MM.1S (cell line): ENCODE measurements around the gene QRSL1.

Experiments
- DNase-seq: peaks from one replicate; pipeline ENCODE4 v3.0.0-alpha.2; 2015
- H2AFZ ChIP-seq: fragments of 300-600 bp; sonication (generic); 2 replicates; pipeline ENCODE4 v1.6.0; 2016; ENCODE audit warnings: antibody characterized with exemption, low read length
- H3F3A ChIP-seq: fragments of 300-600 bp; sonication (generic); 2 replicates; pipeline ENCODE4 v1.6.1; 2016; ENCODE audit warnings: mild to moderate bottlenecking, antibody characterized with exemption, low read length, moderate library complexity, mixed read lengths; ENCODE audit not compliant: insufficient read depth
- H3K27ac ChIP-seq: fragments of 300-600 bp; sonication (generic); 2 replicates; pipeline ENCODE4 v1.5.1; 2016; ENCODE audit warnings: mild to moderate bottlenecking, low read length
- H3K27me3 ChIP-seq: fragments of 300-600 bp; sonication (generic); replicated peaks from 2 replicates; pipeline ENCODE4 v1.6.0; 2016; ENCODE audit warnings: low read length; ENCODE audit not compliant: insufficient read depth
- H3K36me3 ChIP-seq: fragments of 300-600 bp; sonication (generic); replicated peaks from 2 replicates; pipeline ENCODE4 v1.6.1; 2016; ENCODE audit warnings: mild to moderate bottlenecking, low read length, mixed read lengths; ENCODE audit not compliant: insufficient read depth
- H3K4me1 ChIP-seq: fragments of 300-600 bp; sonication (generic); 2 replicates; pipeline ENCODE4 v1.6.1; 2016; ENCODE audit warnings: low read length, mixed read lengths
- H3K4me2 ChIP-seq: fragments of 300-600 bp; sonication (generic); 2 replicates; pipeline ENCODE4 v1.6.0; 2016; ENCODE audit warnings: low read depth, low read length
- H3K4me3 ChIP-seq: fragments of 300-600 bp; sonication (generic); 2 replicates; pipeline ENCODE4 v1.5.1; 2016; ENCODE audit warnings: low read length, mixed read lengths
- H3K79me2 ChIP-seq: fragments of 300-600 bp; sonication (generic); 2 replicates; pipeline ENCODE4 v1.6.1; 2016; ENCODE audit warnings: mixed run types, low read length, mixed read lengths
- H3K9ac ChIP-seq: fragments of 300-600 bp; sonication (generic); 2 replicates; pipeline ENCODE4 v1.6.1; 2016; ENCODE audit warnings: low read length, mixed read lengths
- H3K9me2 ChIP-seq: fragments of 300-600 bp; sonication (generic); replicated peaks from 2 replicates; pipeline ENCODE4 v1.6.1; 2016; ENCODE audit warnings: mild to moderate bottlenecking, low read length, mixed read lengths; ENCODE audit not compliant: insufficient read depth
- H3K9me3 ChIP-seq: fragments of 300-600 bp; sonication (generic); replicated peaks from 2 replicates; pipeline ENCODE4 v1.6.1; 2016; ENCODE audit warnings: mild to moderate bottlenecking, low read length, mixed read lengths; ENCODE audit not compliant: insufficient read depth
- H4K20me1 ChIP-seq: fragments of 300-600 bp; sonication (generic); 2 replicates; pipeline ENCODE4 v1.6.1; 2016; ENCODE audit warnings: mild to moderate bottlenecking, low read length, moderate library complexity, mixed read lengths; ENCODE audit not compliant: insufficient read depth
- CTCF ChIP-seq: fragments of 300-600 bp; sonication (generic); IDR thresholded peaks from 2 replicates; pipeline ENCODE4 v1.5.1; 2016; ENCODE audit warnings: antibody characterized with exemption, low read length, mixed read lengths
- EZH2 ChIP-seq: fragments of 300-600 bp; sonication (generic); optimal IDR thresholded peaks from 2 replicates; pipeline ENCODE3; 2017; ENCODE audit warnings: low read depth, mild to moderate bottlenecking, antibody characterized with exemption, low read length, mixed read lengths
- EZH2phosphoT487 ChIP-seq: fragments of 300-600 bp; sonication (generic); IDR thresholded peaks from 2 replicates; pipeline ENCODE4 v1.6.1; 2018; ENCODE audit warnings: antibody characterized with exemption, low read length

QRSL1 gene

GRCh38 chr6:106667022-106667402, 37.6 kb downstream of the QRSL1 start:
- Histone ChIP-seq H3K9ac (no peak overlapping the region), H4K20me1 (no peaks in the 10 kb centered on the region), H3K79me2 (no peaks in the 10 kb centered on the region), H3K9me3 (no peaks in the 10 kb centered on the region), H3K4me1 (no peaks in the 10 kb centered on the region), H3K27ac (no peak overlapping the region), H3K4me2 (no peak overlapping the region), H3K9me2 (no peaks in the 10 kb centered on the region), H3K36me3 (no peaks in the 10 kb centered on the region), H3F3A (no peaks in the 10 kb centered on the region), H3K27me3 (no peaks in the 10 kb centered on the region), H3K4me3 (no peak overlapping the region), H2AFZ (no peak overlapping the region)
- DNase-seq, result no peak
- TF ChIP-seq EZH2phosphoT487 (no peak), EZH2 (no peak), CTCF (no peak)

- no peak overlapping the region for H3K4me2 ChIP-seq
- no peak overlapping the region for H3K9ac ChIP-seq
- no peaks in the 10 kb centered on the region for H3K4me1 ChIP-seq
- H3K4me3 ChIP-seq, result no peak overlapping the region
- H3K36me3 ChIP-seq, result no peaks in the 10 kb centered on the region
- no peak for TF ChIP-seq EZH2phosphoT487
- no peak for TF ChIP-seq CTCF
- TF ChIP-seq EZH2, result no peak
- H3K9me3 ChIP-seq, result no peaks in the 10 kb centered on the region
- no peaks in the 10 kb centered on the region for H3K27me3 ChIP-seq
- H2AFZ ChIP-seq, result no peak overlapping the region
- H3K79me2 ChIP-seq, result no peaks in the 10 kb centered on the region
- H4K20me1 ChIP-seq, result no peaks in the 10 kb centered on the region
- no peak overlapping the region for H3K27ac ChIP-seq
- no peaks in the 10 kb centered on the region for H3K9me2 ChIP-seq
- H3F3A ChIP-seq, result no peaks in the 10 kb centered on the region
- DNase-seq, result no peak
Measured at GRCh38 chr6:106670236-106670635, 40.9 kb downstream of the QRSL1 start.

GRCh38 chr6:106671651-106672050, 42.3 kb downstream of the QRSL1 start:
- Histone ChIP-seq H3K9ac (no peak overlapping the region), H3K4me2 (no peak overlapping the region), H3K27ac (no peak overlapping the region), H3K36me3 (no peaks in the 10 kb centered on the region), H3K4me3 (no peak overlapping the region), H3K4me1 (no peaks in the 10 kb centered on the region), H2AFZ (no peak overlapping the region), H3K79me2 (no peaks in the 10 kb centered on the region), H3F3A (no peaks in the 10 kb centered on the region), H3K9me3 (no peaks in the 10 kb centered on the region), H3K9me2 (no peaks in the 10 kb centered on the region), H3K27me3 (no peaks in the 10 kb centered on the region), H4K20me1 (no peaks in the 10 kb centered on the region)
- TF ChIP-seq CTCF (no peak), EZH2phosphoT487 (no peak), EZH2 (no peak)
- DNase-seq, result no peak
